ENCODE data around the gene LRP2BP.

Gene LRP2BP

GRCh38 chr4:185395238-185395955 is at the start of gene LRP2BP:
Gene LRP2BP (minus strand): TSS chr4:185395924. CDS start chr4:185378186, 17,738 bp downstream.
- peak; percentile 41 for DNase-seq (ENCODE audit: low spot score)
- in situ Hi-C loops (cut with MboI; ENCODE audit: low pct_unique_long_range_greater_than_20kb, low sequenced_read_pairs, unreplicated experiment), result no loop called here
- no peak for TF ChIP-seq CTCF (IDR thresholded peaks at IDR 0.05; ENCODE audit: extremely low read depth, insufficient read depth, missing control alignments)

GRCh38 chr4:185445209-185445608 is 49.5 kb upstream of the LRP2BP start:
- TF ChIP-seq CTCF (IDR thresholded peaks at IDR 0.05; ENCODE audit: extremely low read depth, insufficient read depth, missing control alignments), result no peak
- in situ Hi-C loops (cut with MboI; ENCODE audit: low pct_unique_long_range_greater_than_20kb, low sequenced_read_pairs, unreplicated experiment), result no loop called here
- DNase-seq (ENCODE audit: low spot score), result no peak

GRCh38 chr4:185441479-185441878 is 45.8 kb upstream of the LRP2BP start:
- TF ChIP-seq CTCF (IDR thresholded peaks at IDR 0.05; ENCODE audit: extremely low read depth, insufficient read depth, missing control alignments), result no peak
- in situ Hi-C loops (cut with MboI; ENCODE audit: low pct_unique_long_range_greater_than_20kb, low sequenced_read_pairs, unreplicated experiment), result no loop called here
- DNase-seq (ENCODE audit: low spot score), result no peak

GRCh38 chr4:185437809-185438208 is 42.1 kb upstream of the LRP2BP start:
- no peak for TF ChIP-seq CTCF (IDR thresholded peaks at IDR 0.05; ENCODE audit: extremely low read depth, insufficient read depth, missing control alignments)
- DNase-seq (ENCODE audit: low spot score), result peak; percentile 16

GRCh38 chr4:185435466-185435865 is 39.7 kb upstream of the LRP2BP start:
- no peak for DNase-seq (ENCODE audit: low spot score)
- TF ChIP-seq CTCF (IDR thresholded peaks at IDR 0.05; ENCODE audit: extremely low read depth, insufficient read depth, missing control alignments), result no peak
- in situ Hi-C loops (cut with MboI; ENCODE audit: low pct_unique_long_range_greater_than_20kb, low sequenced_read_pairs, unreplicated experiment), result no loop called here

More at GRCh38 chr4:185437809-185438208, 42.1 kb upstream of the LRP2BP start:
- in situ Hi-C loops (cut with MboI; ENCODE audit: low pct_unique_long_range_greater_than_20kb, low sequenced_read_pairs, unreplicated experiment), result no loop called here

GRCh38 chr4:185429660-185430059 is 33.9 kb upstream of the LRP2BP start:
- no peak for TF ChIP-seq CTCF (IDR thresholded peaks at IDR 0.05; ENCODE audit: extremely low read depth, insufficient read depth, missing control alignments)
- in situ Hi-C loops (cut with MboI; ENCODE audit: low pct_unique_long_range_greater_than_20kb, low sequenced_read_pairs, unreplicated experiment), result no loop called here
- no peak for DNase-seq (ENCODE audit: low spot score)
